Measurements from ENCODE around the gene SH3YL1. TPM values are rescaled to one million over a fixed set of nuclear protein-coding genes. Genes with fewer than 3 reads are reported as not detected.

SH3YL1 gene
- total and polyA plus RNA-seq, 2 of the 4 experiments (the other 2 are of a cell fraction), result 18.1 to 21.2 TPM

DNA sequence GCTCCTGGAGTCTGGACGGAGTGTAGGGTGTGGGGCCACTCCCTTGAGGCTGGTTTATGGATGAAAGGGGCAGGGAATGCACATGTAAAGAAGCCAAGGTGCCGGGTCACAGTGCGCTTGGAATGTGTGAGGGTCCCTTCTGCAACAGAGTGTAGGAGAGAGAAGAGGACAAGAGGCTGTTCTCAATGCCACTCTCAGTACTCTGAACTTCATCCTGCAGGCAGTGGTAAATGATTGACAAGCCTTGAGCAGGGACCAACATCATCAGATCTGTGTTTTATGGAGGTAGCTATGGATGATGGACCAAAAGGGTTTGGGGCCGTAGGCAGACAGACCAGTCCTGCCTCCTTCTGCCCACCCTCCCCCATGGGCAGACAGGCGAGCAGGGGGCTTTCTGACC, 31.3 kb upstream of the SH3YL1 start:
- Histone ChIP-seq H2BK5ac (ENCODE audit: low read depth, low read length, poor library complexity, severe bottlenecking) (no peak overlapping the region), H3K79me1 (ENCODE audit: low read depth in 1 of 2, low read length in 2 of 2) (no peaks in the 10 kb centered on the region), H3K27ac (ENCODE audit: insufficient read depth, low read length) (no peak overlapping the region), H2AK5ac (ENCODE audit: low read depth, low read length) (no peak overlapping the region), H3K14ac (replicated peaks; ENCODE audit: low read depth, low read length) (no peak overlapping the region), H3K23ac (ENCODE audit: low read depth, low read length) (no peak overlapping the region), H4K5ac (ENCODE audit: low read depth, low read length) (no peak overlapping the region), H4K8ac (ENCODE audit: low read depth in 2 of 2, low read length in 2 of 2) (no peak overlapping the region), H3K9me1 (ENCODE audit: insufficient read depth, low read length) (no peaks in the 10 kb centered on the region), H3K56ac (ENCODE audit: extremely low read depth, insufficient read depth, low read length) (no peak overlapping the region), H2BK15ac (ENCODE audit: low read depth, low read length) (no peak overlapping the region), H3K4me2 (ENCODE audit: low read depth, low read length) (no peak overlapping the region), H4K20me1 (ENCODE audit: insufficient read depth, low read length) (no peaks in the 10 kb centered on the region), H3K9ac (ENCODE audit: low read depth, low read length) (no peak overlapping the region), H4K91ac (ENCODE audit: insufficient read depth, low read depth, low read length) (no peak overlapping the region), H2AK9ac (replicated peaks; ENCODE audit: low read depth, low read length, poor library complexity) (no peak overlapping the region), H3K27me3 (ENCODE audit: control insufficient read depth, insufficient read depth, low read length) (no peaks in the 10 kb centered on the region; the same call in 1 of the 2 replicates), H2AFZ (replicated peaks; ENCODE audit: low read length, poor library complexity) (no peak overlapping the region), H3K4me3 (ENCODE audit: insufficient read depth, low read depth, low read length) (no peak overlapping the region), H2BK120ac (ENCODE audit: low read depth, low read length) (no peak overlapping the region), H3K18ac (ENCODE audit: low read depth, low read length) (no peak overlapping the region), H3K9me3 (ENCODE audit: control insufficient read depth, insufficient read depth, low read length) (no peaks in the 10 kb centered on the region), H3K4ac (ENCODE audit: low read depth, low read length) (no peak overlapping the region), H2BK20ac (ENCODE audit: low read depth, low read length) (no peak overlapping the region), H3K4me1 (ENCODE audit: control insufficient read depth, insufficient read depth, low read length) (no peaks in the 10 kb centered on the region), H3K36me3 (ENCODE audit: control insufficient read depth, insufficient read depth, low read length) (no peaks in the 10 kb centered on the region)
- WGBS, 2 experiments (ENCODE audit: extremely low coverage in 2 of 2, insufficient read length in 1 of 2), result 17% methylated on average over 1 of the region's 5 CpGs; no CpG with 5 or more reads in 1 of the 2 experiments
- TF ChIP-seq, protein P1, sequence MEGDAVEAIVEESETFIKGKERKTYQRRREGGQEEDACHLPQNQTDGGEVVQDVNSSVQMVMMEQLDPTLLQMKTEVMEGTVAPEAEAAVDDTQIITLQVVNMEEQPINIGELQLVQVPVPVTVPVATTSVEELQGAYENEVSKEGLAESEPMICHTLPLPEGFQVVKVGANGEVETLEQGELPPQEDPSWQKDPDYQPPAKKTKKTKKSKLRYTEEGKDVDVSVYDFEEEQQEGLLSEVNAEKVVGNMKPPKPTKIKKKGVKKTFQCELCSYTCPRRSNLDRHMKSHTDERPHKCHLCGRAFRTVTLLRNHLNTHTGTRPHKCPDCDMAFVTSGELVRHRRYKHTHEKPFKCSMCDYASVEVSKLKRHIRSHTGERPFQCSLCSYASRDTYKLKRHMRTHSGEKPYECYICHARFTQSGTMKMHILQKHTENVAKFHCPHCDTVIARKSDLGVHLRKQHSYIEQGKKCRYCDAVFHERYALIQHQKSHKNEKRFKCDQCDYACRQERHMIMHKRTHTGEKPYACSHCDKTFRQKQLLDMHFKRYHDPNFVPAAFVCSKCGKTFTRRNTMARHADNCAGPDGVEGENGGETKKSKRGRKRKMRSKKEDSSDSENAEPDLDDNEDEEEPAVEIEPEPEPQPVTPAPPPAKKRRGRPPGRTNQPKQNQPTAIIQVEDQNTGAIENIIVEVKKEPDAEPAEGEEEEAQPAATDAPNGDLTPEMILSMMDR (conservative IDR thresholded peaks at IDR 0.05; ENCODE audit: low read depth, low read length), result no peak
- TF ChIP-seq RCOR1 (IDR thresholded peaks at IDR 0.05; ENCODE audit: insufficient replicate concordance, low read length), result no peak
- TF ChIP-seq, protein P2, sequence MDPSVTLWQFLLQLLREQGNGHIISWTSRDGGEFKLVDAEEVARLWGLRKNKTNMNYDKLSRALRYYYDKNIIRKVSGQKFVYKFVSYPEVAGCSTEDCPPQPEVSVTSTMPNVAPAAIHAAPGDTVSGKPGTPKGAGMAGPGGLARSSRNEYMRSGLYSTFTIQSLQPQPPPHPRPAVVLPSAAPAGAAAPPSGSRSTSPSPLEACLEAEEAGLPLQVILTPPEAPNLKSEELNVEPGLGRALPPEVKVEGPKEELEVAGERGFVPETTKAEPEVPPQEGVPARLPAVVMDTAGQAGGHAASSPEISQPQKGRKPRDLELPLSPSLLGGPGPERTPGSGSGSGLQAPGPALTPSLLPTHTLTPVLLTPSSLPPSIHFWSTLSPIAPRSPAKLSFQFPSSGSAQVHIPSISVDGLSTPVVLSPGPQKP (IDR thresholded peaks at IDR 0.05; ENCODE audit: borderline replicate concordance, low read depth, low read length), result no peak
- in situ Hi-C loops (cut with MboI; ENCODE audit: low sequenced_read_pairs) (no loop called here), dilution Hi-C loops (cut with HindIII; ENCODE audit: low sequenced_read_pairs, unreplicated experiment) (no loop called here), intact Hi-C loops (cut with micrococcal nuclease) (no loop called here)
- BruUV-seq (replicated peaks), result no TSS peak
- ChIA-PET CTCF (no interaction called here), POLR2A (ENCODE audit: unreplicated experiment) (no interaction called here)
- ATAC-seq (ENCODE audit: low read depth) (no peak), DNase-seq (no peak)

All from IMR-90 (cell line).